SK-N-SH treated with all-trans-retinoic acid at 6 μM for 48 hours (cell line): Measurements from ENCODE around the gene EBF3.

Experiments used
- ARNTL ChIP-seq: fragments of 450-650 bp; formaldehyde crosslinking; IDR thresholded peaks from 2 replicates; pipeline ENCODE4 v1.5.0; 2020; ENCODE audit warnings: low read depth, mild to moderate bottlenecking, moderate library complexity, borderline replicate concordance
- ISL1 ChIP-seq: fragments of 250-450 bp; sonication (Bioruptor Pico); IDR thresholded peaks from 2 replicates; pipeline ENCODE4 v2.1.2; 2022; ENCODE audit warnings: mild to moderate bottlenecking, moderate library complexity
- PATZ1 ChIP-seq: fragments of 250-450 bp; sonication (Bioruptor Pico); IDR thresholded peaks from 2 replicates; pipeline ENCODE4 v1.8.0; 2020; ENCODE audit warnings: mild to moderate bottlenecking, moderate library complexity, borderline replicate concordance
- RARB ChIP-seq: fragments of 250-450 bp; sonication (Bioruptor Pico); IDR thresholded peaks from 2 replicates; pipeline ENCODE4 v1.8.0; 2021; ENCODE audit warnings: mild to moderate bottlenecking, moderate library complexity
- ZFP3 ChIP-seq: fragments of 250-450 bp; sonication (Bioruptor Pico); IDR thresholded peaks from 2 replicates; pipeline ENCODE4 v1.5.0; 2020; ENCODE audit warnings: mild to moderate bottlenecking, moderate library complexity
- ZNF70 ChIP-seq: fragments of 450-650 bp; formaldehyde crosslinking; IDR thresholded peaks from 2 replicates; pipeline ENCODE4 v1.5.0; 2020; ENCODE audit warnings: mild to moderate bottlenecking, moderate library complexity

- TF ChIP-seq ISL1 (CRISPR knock-in tag) (no peak), ZNF70 (CRISPR knock-in tag) (no peak), ARNTL (CRISPR knock-in tag) (no peak), RARB (CRISPR knock-in tag) (no peak), ZFP3 (CRISPR knock-in tag) (no peak), PATZ1 (CRISPR knock-in tag) (no peak)
Measured at GRCh38 chr10:129792864-129793263, 171.2 kb downstream of the EBF3 start.
